ENCODE data around the gene FAM163A.
"Not testable (repeated sequence)": the region's sequence is repeated elsewhere in the genome, so short reads cannot be mapped to it uniquely, and the experiment has no call there.

The FAM163A gene

GRCh38 chr1:179803918-179804317 is 60.8 kb downstream of the FAM163A start:
- H3K27me3 ChIP-seq (ENCODE audit: control insufficient read depth in 5 of 5, insufficient read depth in 4 of 5, low read length in 5 of 5): no peaks in the 10 kb centered on the region
- no peak overlapping the region for H3K4me3 ChIP-seq (ENCODE audit: low read depth in 1 of 5, low read length in 5 of 5)
- H3K27ac ChIP-seq (ENCODE audit: low read depth, low read length): no peak overlapping the region
- H3K36me3 ChIP-seq (ENCODE audit: control insufficient read depth in 5 of 5, insufficient read depth in 5 of 5, low read length in 5 of 5): no peaks in the 10 kb centered on the region
- H3K4me1 ChIP-seq (ENCODE audit: control insufficient read depth in 5 of 5, insufficient read depth in 5 of 5, low read length in 5 of 5): no peaks in the 10 kb centered on the region
- no peaks in the 10 kb centered on the region for H3K9me3 ChIP-seq (ENCODE audit: control insufficient read depth in 5 of 5, low read length in 5 of 5)
- no peak overlapping the region for H3K9ac ChIP-seq (ENCODE audit: low read length in 5 of 5)

DNA sequence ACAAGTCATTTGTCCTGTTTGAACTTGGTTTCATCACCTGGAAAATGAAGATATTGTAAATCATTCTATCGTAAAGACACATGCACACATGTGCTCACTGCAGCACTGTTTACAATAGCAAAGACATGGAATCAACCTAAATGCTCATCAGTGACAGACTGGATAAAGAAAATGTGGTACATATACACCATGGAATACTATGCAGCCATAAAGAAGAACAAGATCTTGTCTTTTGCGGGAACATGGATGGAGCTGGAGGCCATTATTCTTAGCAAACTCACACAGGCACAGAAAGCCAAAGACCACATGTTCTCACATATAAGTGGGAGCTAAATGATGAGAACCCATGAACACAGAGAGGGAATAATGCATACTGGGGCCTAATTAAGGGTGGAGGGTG is 61.3 kb downstream of the FAM163A start:
- H3K9ac ChIP-seq (ENCODE audit: low read length in 5 of 5); H3K9me3 ChIP-seq (ENCODE audit: control insufficient read depth in 5 of 5, low read length in 5 of 5); H3K4me1 ChIP-seq (ENCODE audit: control insufficient read depth in 5 of 5, insufficient read depth in 5 of 5, low read length in 5 of 5); H3K27me3 ChIP-seq (ENCODE audit: control insufficient read depth in 5 of 5, insufficient read depth in 4 of 5, low read length in 5 of 5); H3K4me3 ChIP-seq (ENCODE audit: low read depth in 1 of 5, low read length in 5 of 5); H3K36me3 ChIP-seq (ENCODE audit: control insufficient read depth in 5 of 5, insufficient read depth in 5 of 5, low read length in 5 of 5); H3K27ac ChIP-seq (ENCODE audit: low read depth, low read length): not testable (repeated sequence)

DNA sequence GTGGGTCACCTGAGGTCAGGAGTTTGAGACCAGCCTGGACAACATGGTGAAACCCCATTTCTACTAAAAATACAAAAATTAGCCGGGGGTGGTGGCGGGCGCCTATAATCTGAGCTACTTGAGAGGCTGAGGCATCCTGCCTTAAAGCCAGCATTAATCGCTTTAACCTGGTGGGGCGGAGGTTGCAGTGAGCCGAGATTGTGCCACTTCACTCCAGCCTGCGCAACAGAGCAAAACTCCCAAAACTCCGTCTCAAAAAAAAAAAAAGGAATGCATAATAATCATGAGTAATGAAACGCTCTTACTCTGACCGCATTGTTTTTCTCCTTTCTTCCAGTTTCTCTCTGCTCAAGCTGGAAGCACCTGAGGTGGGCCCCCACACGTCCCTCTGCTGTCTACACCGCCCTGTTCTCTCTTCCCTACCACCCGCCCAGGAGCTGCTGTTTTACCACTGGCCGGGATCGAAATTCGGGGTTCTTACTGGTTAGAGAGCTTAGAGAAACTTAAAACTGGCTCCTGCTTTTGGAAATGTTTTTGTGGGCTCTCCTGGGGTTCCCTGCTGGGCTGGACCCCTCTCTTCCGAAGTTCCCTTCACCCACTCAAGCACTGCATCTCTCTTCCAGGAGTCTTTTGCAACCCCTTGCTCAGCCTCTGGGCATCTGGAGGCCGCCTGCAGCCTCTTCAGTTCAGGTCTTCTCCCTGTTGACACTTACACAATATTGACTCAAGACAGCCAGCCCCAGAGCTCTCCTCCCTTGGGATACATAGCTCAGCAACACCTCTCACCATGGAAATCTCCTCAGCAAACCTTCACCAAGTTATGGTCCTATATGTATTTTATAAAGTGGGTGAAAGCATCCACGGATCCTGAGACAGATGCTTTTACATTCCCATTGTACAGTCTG is 62.5 kb downstream of the FAM163A start:
- H3K9me3 ChIP-seq (ENCODE audit: control insufficient read depth in 5 of 5, low read length in 5 of 5): no peaks in the 10 kb centered on the region
- peaks cover 0 to 6% (median 2%) of the 10 kb centered on the region in 5 donors for H3K4me1 ChIP-seq (ENCODE audit: control insufficient read depth in 5 of 5, insufficient read depth in 5 of 5, low read length in 5 of 5)
- H3K36me3 ChIP-seq (ENCODE audit: control insufficient read depth in 5 of 5, insufficient read depth in 5 of 5, low read length in 5 of 5): no peaks in the 10 kb centered on the region
- no peak overlapping the region for H3K9ac ChIP-seq (ENCODE audit: low read length in 5 of 5)
- no peak overlapping the region for H3K4me3 ChIP-seq (ENCODE audit: low read depth in 1 of 5, low read length in 5 of 5)
- no peak overlapping the region for H3K27ac ChIP-seq (ENCODE audit: low read depth, low read length)
- peaks cover 0 to 5% (median 0%) of the 10 kb centered on the region in 5 donors for H3K27me3 ChIP-seq (ENCODE audit: control insufficient read depth in 5 of 5, insufficient read depth in 4 of 5, low read length in 5 of 5)

- no peak overlapping the region for H3K9ac ChIP-seq (ENCODE audit: low read length in 5 of 5)
- no peak overlapping the region for H3K27ac ChIP-seq (ENCODE audit: low read depth, low read length)
- no peaks in the 10 kb centered on the region for H3K36me3 ChIP-seq (ENCODE audit: control insufficient read depth in 5 of 5, insufficient read depth in 5 of 5, low read length in 5 of 5)
- no peaks in the 10 kb centered on the region for H3K9me3 ChIP-seq (ENCODE audit: control insufficient read depth in 5 of 5, low read length in 5 of 5)
- H3K4me1 ChIP-seq (ENCODE audit: control insufficient read depth in 5 of 5, insufficient read depth in 5 of 5, low read length in 5 of 5): peaks cover 0 to 6% (median 2%) of the 10 kb centered on the region in 5 donors
- H3K27me3 ChIP-seq (ENCODE audit: control insufficient read depth in 5 of 5, insufficient read depth in 4 of 5, low read length in 5 of 5): peaks cover 0 to 7% (median 0%) of the 10 kb centered on the region in 5 donors
- H3K4me3 ChIP-seq (ENCODE audit: low read depth in 1 of 5, low read length in 5 of 5): no peak overlapping the region
Measured at GRCh38 chr1:179806333-179806732, 63.2 kb downstream of the FAM163A start.

DNA sequence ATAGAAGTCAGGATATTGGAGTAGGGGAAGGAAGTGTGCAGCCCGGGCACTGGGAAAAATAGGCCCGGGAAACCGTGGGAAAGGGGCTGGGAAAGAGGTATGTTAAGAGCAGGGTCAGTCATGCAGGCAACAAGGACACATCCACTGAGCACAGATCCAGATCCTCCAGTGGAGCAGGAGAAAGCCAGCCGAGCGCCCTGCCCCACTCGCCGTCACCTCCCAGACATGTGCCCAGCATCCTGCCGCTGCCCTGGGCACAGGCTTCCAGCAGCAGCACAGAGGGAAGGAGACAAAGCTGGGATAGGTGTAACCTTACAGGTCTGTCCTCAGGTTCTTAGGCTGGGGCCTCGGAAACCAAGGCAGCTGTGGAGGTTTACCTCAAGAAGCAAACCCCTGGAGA is 64.2 kb downstream of the FAM163A start:
- peaks cover 0 to 7% (median 0%) of the 10 kb centered on the region in 5 donors for H3K27me3 ChIP-seq (ENCODE audit: control insufficient read depth in 5 of 5, insufficient read depth in 4 of 5, low read length in 5 of 5)
- no peak overlapping the region for H3K27ac ChIP-seq (ENCODE audit: low read depth, low read length)
- H3K9me3 ChIP-seq (ENCODE audit: control insufficient read depth in 5 of 5, low read length in 5 of 5): no peaks in the 10 kb centered on the region
- H3K9ac ChIP-seq (ENCODE audit: low read length in 5 of 5): no peak overlapping the region
- peaks cover 0 to 6% (median 2%) of the 10 kb centered on the region in 5 donors for H3K4me1 ChIP-seq (ENCODE audit: control insufficient read depth in 5 of 5, insufficient read depth in 5 of 5, low read length in 5 of 5)
- no peaks in the 10 kb centered on the region for H3K36me3 ChIP-seq (ENCODE audit: control insufficient read depth in 5 of 5, insufficient read depth in 5 of 5, low read length in 5 of 5)
- H3K4me3 ChIP-seq (ENCODE audit: low read depth in 1 of 5, low read length in 5 of 5): no peak overlapping the region

- no peaks in the 10 kb centered on the region for H3K9me3 ChIP-seq (ENCODE audit: control insufficient read depth in 5 of 5, low read length in 5 of 5)
- H3K27ac ChIP-seq (ENCODE audit: low read depth, low read length): no peak overlapping the region
- no peak overlapping the region for H3K9ac ChIP-seq (ENCODE audit: low read length in 5 of 5)
- peaks cover 0 to 7% (median 0%) of the 10 kb centered on the region in 5 donors for H3K27me3 ChIP-seq (ENCODE audit: control insufficient read depth in 5 of 5, insufficient read depth in 4 of 5, low read length in 5 of 5)
- no peaks in the 10 kb centered on the region for H3K36me3 ChIP-seq (ENCODE audit: control insufficient read depth in 5 of 5, insufficient read depth in 5 of 5, low read length in 5 of 5)
- H3K4me3 ChIP-seq (ENCODE audit: low read depth in 1 of 5, low read length in 5 of 5): no peak overlapping the region
- peaks cover 0 to 6% (median 2%) of the 10 kb centered on the region in 5 donors for H3K4me1 ChIP-seq (ENCODE audit: control insufficient read depth in 5 of 5, insufficient read depth in 5 of 5, low read length in 5 of 5)
Measured at GRCh38 chr1:179807691-179808485, 64.8 kb downstream of the FAM163A start.

GRCh38 chr1:179808503-179808902 is 65.4 kb downstream of the FAM163A start:
- Histone ChIP-seq H3K9ac (ENCODE audit: low read length in 5 of 5) (no peak overlapping the region), H3K27ac (ENCODE audit: low read depth, low read length) (no peak overlapping the region), H3K27me3 (ENCODE audit: control insufficient read depth in 5 of 5, insufficient read depth in 4 of 5, low read length in 5 of 5) (peaks cover 0 to 7% (median 0%) of the 10 kb centered on the region in 5 donors), H3K36me3 (ENCODE audit: control insufficient read depth in 5 of 5, insufficient read depth in 5 of 5, low read length in 5 of 5) (no peaks in the 10 kb centered on the region), H3K4me1 (ENCODE audit: control insufficient read depth in 5 of 5, insufficient read depth in 5 of 5, low read length in 5 of 5) (peaks cover 0 to 6% (median 2%) of the 10 kb centered on the region in 5 donors), H3K9me3 (ENCODE audit: control insufficient read depth in 5 of 5, low read length in 5 of 5) (no peaks in the 10 kb centered on the region), H3K4me3 (ENCODE audit: low read depth in 1 of 5, low read length in 5 of 5) (no peak overlapping the region)

DNA sequence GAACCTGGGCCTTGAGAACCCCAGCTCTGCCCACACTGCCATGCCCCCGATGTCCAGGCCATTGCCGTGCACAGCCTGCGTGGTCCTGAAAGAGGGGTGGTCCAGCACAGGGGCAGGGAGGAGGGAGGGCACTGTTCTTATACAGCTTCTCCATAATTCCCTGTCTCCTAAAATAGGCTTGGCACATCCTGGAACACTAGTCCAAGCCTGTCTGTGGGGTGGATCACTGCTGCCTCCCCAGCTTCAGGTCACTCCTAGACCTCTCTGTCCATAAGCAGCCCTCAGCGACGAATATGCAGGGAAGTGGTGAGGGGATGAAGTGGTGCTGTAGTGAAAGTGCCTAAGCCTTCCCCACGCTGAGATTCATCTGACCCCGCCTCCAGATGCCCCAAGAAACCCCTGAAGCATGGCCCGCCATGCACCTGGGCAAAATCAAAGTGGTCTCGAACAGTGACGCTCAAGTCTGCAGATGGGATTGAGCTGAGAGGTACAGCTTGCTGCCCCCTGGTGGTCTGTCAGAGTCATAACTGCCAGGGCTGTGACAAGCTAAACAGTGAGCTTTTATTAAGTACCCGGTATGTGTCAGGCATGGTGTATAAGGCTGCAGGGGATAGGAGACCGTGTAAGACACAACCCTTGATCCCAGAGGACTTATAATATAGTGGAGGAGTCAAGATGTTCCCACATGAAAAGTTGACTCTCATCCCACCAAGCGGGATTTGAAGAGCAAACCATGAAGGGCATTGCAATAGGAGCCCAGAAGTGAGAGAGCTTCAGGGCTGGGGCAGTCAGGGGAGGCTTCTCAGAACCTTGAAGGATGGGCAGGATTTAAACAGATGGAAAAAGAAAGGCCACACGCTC is 66.6 kb downstream of the FAM163A start:
- no peaks in the 10 kb centered on the region for H3K9me3 ChIP-seq (ENCODE audit: control insufficient read depth in 5 of 5, low read length in 5 of 5)
- H3K9ac ChIP-seq (ENCODE audit: low read length in 5 of 5): no peak overlapping the region
- H3K4me3 ChIP-seq (ENCODE audit: low read depth in 1 of 5, low read length in 5 of 5): no peak overlapping the region
- peaks cover 0 to 7% (median 0%) of the 10 kb centered on the region in 5 donors for H3K27me3 ChIP-seq (ENCODE audit: control insufficient read depth in 5 of 5, insufficient read depth in 4 of 5, low read length in 5 of 5)
- no peaks in the 10 kb centered on the region for H3K36me3 ChIP-seq (ENCODE audit: control insufficient read depth in 5 of 5, insufficient read depth in 5 of 5, low read length in 5 of 5)
- H3K27ac ChIP-seq (ENCODE audit: low read depth, low read length): no peak overlapping the region
- peaks cover 0 to 13% (median 9%) of the 10 kb centered on the region in 5 donors for H3K4me1 ChIP-seq (ENCODE audit: control insufficient read depth in 5 of 5, insufficient read depth in 5 of 5, low read length in 5 of 5)

GRCh38 chr1:179810367-179810715 is 67.2 kb downstream of the FAM163A start:
- H3K9me3 ChIP-seq (ENCODE audit: control insufficient read depth in 5 of 5, low read length in 5 of 5): no peaks in the 10 kb centered on the region
- H3K36me3 ChIP-seq (ENCODE audit: control insufficient read depth in 5 of 5, insufficient read depth in 5 of 5, low read length in 5 of 5): no peaks in the 10 kb centered on the region
- no peak overlapping the region for H3K4me3 ChIP-seq (ENCODE audit: low read depth in 1 of 5, low read length in 5 of 5)
- H3K9ac ChIP-seq (ENCODE audit: low read length in 5 of 5): no peak overlapping the region
- H3K27ac ChIP-seq (ENCODE audit: low read depth, low read length): no peak overlapping the region
- peaks cover under 1 to 19% (median 14%) of the 10 kb centered on the region in 5 donors for H3K4me1 ChIP-seq (ENCODE audit: control insufficient read depth in 5 of 5, insufficient read depth in 5 of 5, low read length in 5 of 5)
- peaks cover 0 to 9% (median 0%) of the 10 kb centered on the region in 5 donors for H3K27me3 ChIP-seq (ENCODE audit: control insufficient read depth in 5 of 5, insufficient read depth in 4 of 5, low read length in 5 of 5)
